SJSA1 (cell line): ENCODE results near the gene UQCR10. TPM values are rescaled to one million over a fixed set of nuclear protein-coding genes. Genes with fewer than 3 reads are reported as not detected.

ENCODE experiments used
- DNase-seq, 2 experiments: peaks; one replicate each; pipeline ENCODE4 v3.0.0-alpha.2; 2015 to 2020; ENCODE audit warnings: low spot score in 2 of 2, low read depth in 1 of 2
- H3K27ac ChIP-seq: fragments of 250-450 bp; sonication (Bioruptor Pico); 2 replicates; pipeline ENCODE4 v1.5.1; 2020; ENCODE audit warnings: mild to moderate bottlenecking, moderate library complexity
- H3K27me3 ChIP-seq: fragments of 250-450 bp; sonication (Bioruptor Pico); replicated peaks from 2 replicates; pipeline ENCODE4 v1.5.1; 2020; ENCODE audit warnings: mild to moderate bottlenecking, moderate library complexity
- H3K36me3 ChIP-seq: fragments of 250-450 bp; sonication (Bioruptor Pico); 2 replicates; pipeline ENCODE4 v1.5.1; 2020; ENCODE audit warnings: mild to moderate bottlenecking
- H3K4me1 ChIP-seq: fragments of 250-450 bp; sonication (Bioruptor Pico); replicated peaks from 2 replicates; pipeline ENCODE4 v1.6.1; 2021; ENCODE audit warnings: mild to moderate bottlenecking
- H3K4me3 ChIP-seq: fragments of 250-450 bp; sonication (Bioruptor Pico); 2 replicates; pipeline ENCODE4 v1.5.1; 2020; ENCODE audit warnings: mild to moderate bottlenecking
- H3K9me3 ChIP-seq: fragments of 250-450 bp; sonication (Bioruptor Pico); replicated peaks from 2 replicates; pipeline ENCODE4 v1.5.1; 2020; ENCODE audit warnings: mild to moderate bottlenecking
- total RNA-seq: library from RNA; depleted of rRNA; stranded (reverse); fragments of >200 nt; shearing (Covaris generic); gene quantifications from 2 replicates; pipeline ENCODE4 v1.2.3, GENCODE V29; 2014

Gene UQCR10
- total RNA-seq, 1 experiment from 2014 or later = 150 TPM

GRCh38 chr22:29758959-29759358 is 8.2 kb upstream of the UQCR10 start:
- H3K36me3 ChIP-seq = no peaks in the 10 kb centered on the region
- H3K9me3 ChIP-seq = no peaks in the 10 kb centered on the region
- no peak overlapping the region for H3K4me3 ChIP-seq
- peaks cover 30% of the 10 kb centered on the region for H3K4me1 ChIP-seq
- H3K27me3 ChIP-seq = no peaks in the 10 kb centered on the region
- H3K27ac ChIP-seq = peak overlapping the region; percentile 54
- DNase-seq = no peak

- Histone ChIP-seq H3K27ac (no peak overlapping the region), H3K9me3 (no peaks in the 10 kb centered on the region), H3K36me3 (no peaks in the 10 kb centered on the region), H3K4me3 (no peak overlapping the region), H3K27me3 (no peaks in the 10 kb centered on the region), H3K4me1 (peaks cover 30% of the 10 kb centered on the region)
- DNase-seq = no peak
Observed at GRCh38 chr22:29762263-29762662, 4.9 kb upstream of the UQCR10 start.

- Histone ChIP-seq H3K27me3 (no peaks in the 10 kb centered on the region), H3K9me3 (no peaks in the 10 kb centered on the region), H3K36me3 (peaks cover 30% of the 10 kb centered on the region), H3K27ac (0 out of 2 replicates have a peak overlapping the region, but pooled peaks have one; percentile 87), H3K4me3 (peak overlapping the region; percentile 65), H3K4me1 (peaks cover 16% of the 10 kb centered on the region)
- DNase-seq = no peak
Observed at GRCh38 chr22:29765905-29766631, 1.1 kb upstream of the UQCR10 start.

GRCh38 chr22:29766632-29767170 is 468 bp upstream of the UQCR10 start, which contains the start of gene ZMAT5:
Gene ZMAT5 (minus strand): TSS chr22:29767007. CDS start chr22:29748544, 18,463 bp downstream.
- Histone ChIP-seq H3K4me3 (peak within 1 kb of the TSS; percentile 65), H3K27me3 (no peaks in the 10 kb centered on the region), H3K36me3 (peaks cover 37% of the 10 kb centered on the region), H3K9me3 (no peaks in the 10 kb centered on the region), H3K27ac (peak within 1 kb of the TSS; percentile 87), H3K4me1 (peaks cover 16% of the 10 kb centered on the region)
- peak; percentile 96 to 99 for DNase-seq

GRCh38 chr22:29768052-29768693 is 1.0 kb downstream of the UQCR10 start:
- peaks cover 37% of the 10 kb centered on the region for H3K36me3 ChIP-seq
- no peaks in the 10 kb centered on the region for H3K9me3 ChIP-seq
- no peak for DNase-seq
- peak overlapping the region; percentile 65 for H3K4me3 ChIP-seq
- no peak overlapping the region for H3K27ac ChIP-seq
- H3K4me1 ChIP-seq = peaks cover 17% of the 10 kb centered on the region
- H3K27me3 ChIP-seq = no peaks in the 10 kb centered on the region

GRCh38 chr22:29769723-29770321 is 2.7 kb downstream of the UQCR10 start:
- Histone ChIP-seq H3K27me3 (no peaks in the 10 kb centered on the region), H3K36me3 (peaks cover 37% of the 10 kb centered on the region), H3K4me3 (no peak overlapping the region), H3K27ac (no peak overlapping the region), H3K4me1 (peaks cover 22% of the 10 kb centered on the region), H3K9me3 (no peaks in the 10 kb centered on the region)
- DNase-seq = no peak

GRCh38 chr22:29772170-29772641 is 5.0 kb downstream of the UQCR10 start:
- H3K9me3 ChIP-seq = no peaks in the 10 kb centered on the region
- no peak overlapping the region for H3K4me3 ChIP-seq
- H3K4me1 ChIP-seq = peaks cover 19% of the 10 kb centered on the region
- no peak for DNase-seq
- H3K36me3 ChIP-seq = peaks cover 37% of the 10 kb centered on the region
- H3K27me3 ChIP-seq = no peaks in the 10 kb centered on the region
- H3K27ac ChIP-seq = no peak overlapping the region

GRCh38 chr22:29773233-29773632 is 6.1 kb downstream of the UQCR10 start:
- H3K4me3 ChIP-seq = no peak overlapping the region
- H3K4me1 ChIP-seq = peaks cover 19% of the 10 kb centered on the region
- no peak overlapping the region for H3K27ac ChIP-seq
- no peak for DNase-seq
- H3K9me3 ChIP-seq = no peaks in the 10 kb centered on the region
- H3K27me3 ChIP-seq = no peaks in the 10 kb centered on the region
- H3K36me3 ChIP-seq = peaks cover 35% of the 10 kb centered on the region

- peaks cover 47% of the 10 kb centered on the region for H3K4me1 ChIP-seq
- no peaks in the 10 kb centered on the region for H3K36me3 ChIP-seq
Observed at GRCh38 chr22:29780220-29780619, 13.1 kb downstream of the UQCR10 start.

GRCh38 chr22:29780748-29781676 is 13.8 kb downstream of the UQCR10 start:
- peak; percentile 82 to 88 for DNase-seq
- Histone ChIP-seq H3K4me1 (peaks cover 47% of the 10 kb centered on the region), H3K27ac (peak overlapping the region; percentile 80), H3K9me3 (no peaks in the 10 kb centered on the region), H3K36me3 (no peaks in the 10 kb centered on the region), H3K27me3 (no peaks in the 10 kb centered on the region), H3K4me3 (no peak overlapping the region)

More at GRCh38 chr22:29780220-29780619, 13.1 kb downstream of the UQCR10 start:
- no peak for DNase-seq
- Histone ChIP-seq H3K9me3 (no peaks in the 10 kb centered on the region), H3K27me3 (no peaks in the 10 kb centered on the region), H3K27ac (peak overlapping the region; percentile 80), H3K4me3 (no peak overlapping the region)

- Histone ChIP-seq H3K27me3 (no peaks in the 10 kb centered on the region), H3K9me3 (no peaks in the 10 kb centered on the region), H3K4me3 (no peak overlapping the region), H3K27ac (peak overlapping the region; percentile 80), H3K36me3 (peaks cover 5% of the 10 kb centered on the region; the same call in 1 of the 2 replicates), H3K4me1 (peaks cover 47% of the 10 kb centered on the region)
- no peak for DNase-seq
Observed at GRCh38 chr22:29782061-29782845, 15.1 kb downstream of the UQCR10 start.
